ENCODE data around the gene KCNS1.

- TF ChIP-seq EGR1 (IDR thresholded peaks at IDR 0.05) (no peak), MAX (IDR thresholded peaks at IDR 0.05) (no peak), ZBTB7A (IDR thresholded peaks at IDR 0.05; ENCODE audit: low read depth) (no peak), EP300 (IDR thresholded peaks at IDR 0.05; ENCODE audit: borderline replicate concordance) (no peak), RAD21 (IDR thresholded peaks at IDR 0.05; ENCODE audit: low read depth) (no peak), NFIC (IDR thresholded peaks at IDR 0.05) (no peak), FOXM1 (IDR thresholded peaks at IDR 0.05; ENCODE audit: borderline replicate concordance, low read depth) (no peak), CREB1 (IDR thresholded peaks at IDR 0.05; ENCODE audit: low read depth) (no peak), CEBPB (IDR thresholded peaks at IDR 0.05) (no peak), TCF12 (IDR thresholded peaks at IDR 0.05; ENCODE audit: low read depth) (no peak), YY1 (IDR thresholded peaks at IDR 0.05; ENCODE audit: low read depth) (no peak)
- TF ChIP-seq, protein P1, sequence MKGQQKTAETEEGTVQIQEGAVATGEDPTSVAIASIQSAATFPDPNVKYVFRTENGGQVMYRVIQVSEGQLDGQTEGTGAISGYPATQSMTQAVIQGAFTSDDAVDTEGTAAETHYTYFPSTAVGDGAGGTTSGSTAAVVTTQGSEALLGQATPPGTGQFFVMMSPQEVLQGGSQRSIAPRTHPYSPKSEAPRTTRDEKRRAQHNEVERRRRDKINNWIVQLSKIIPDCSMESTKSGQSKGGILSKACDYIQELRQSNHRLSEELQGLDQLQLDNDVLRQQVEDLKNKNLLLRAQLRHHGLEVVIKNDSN (IDR thresholded peaks at IDR 0.05): no peak
- TF ChIP-seq, protein P2, sequence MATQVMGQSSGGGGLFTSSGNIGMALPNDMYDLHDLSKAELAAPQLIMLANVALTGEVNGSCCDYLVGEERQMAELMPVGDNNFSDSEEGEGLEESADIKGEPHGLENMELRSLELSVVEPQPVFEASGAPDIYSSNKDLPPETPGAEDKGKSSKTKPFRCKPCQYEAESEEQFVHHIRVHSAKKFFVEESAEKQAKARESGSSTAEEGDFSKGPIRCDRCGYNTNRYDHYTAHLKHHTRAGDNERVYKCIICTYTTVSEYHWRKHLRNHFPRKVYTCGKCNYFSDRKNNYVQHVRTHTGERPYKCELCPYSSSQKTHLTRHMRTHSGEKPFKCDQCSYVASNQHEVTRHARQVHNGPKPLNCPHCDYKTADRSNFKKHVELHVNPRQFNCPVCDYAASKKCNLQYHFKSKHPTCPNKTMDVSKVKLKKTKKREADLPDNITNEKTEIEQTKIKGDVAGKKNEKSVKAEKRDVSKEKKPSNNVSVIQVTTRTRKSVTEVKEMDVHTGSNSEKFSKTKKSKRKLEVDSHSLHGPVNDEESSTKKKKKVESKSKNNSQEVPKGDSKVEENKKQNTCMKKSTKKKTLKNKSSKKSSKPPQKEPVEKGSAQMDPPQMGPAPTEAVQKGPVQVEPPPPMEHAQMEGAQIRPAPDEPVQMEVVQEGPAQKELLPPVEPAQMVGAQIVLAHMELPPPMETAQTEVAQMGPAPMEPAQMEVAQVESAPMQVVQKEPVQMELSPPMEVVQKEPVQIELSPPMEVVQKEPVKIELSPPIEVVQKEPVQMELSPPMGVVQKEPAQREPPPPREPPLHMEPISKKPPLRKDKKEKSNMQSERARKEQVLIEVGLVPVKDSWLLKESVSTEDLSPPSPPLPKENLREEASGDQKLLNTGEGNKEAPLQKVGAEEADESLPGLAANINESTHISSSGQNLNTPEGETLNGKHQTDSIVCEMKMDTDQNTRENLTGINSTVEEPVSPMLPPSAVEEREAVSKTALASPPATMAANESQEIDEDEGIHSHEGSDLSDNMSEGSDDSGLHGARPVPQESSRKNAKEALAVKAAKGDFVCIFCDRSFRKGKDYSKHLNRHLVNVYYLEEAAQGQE (IDR thresholded peaks at IDR 0.05; ENCODE audit: low read depth): no peak
These were observed 57.9 kb downstream of the KCNS1 start for GRCh38 chr20:45042978-45043377.
